NCI-H187 treated with DMSO at 0.1 percent for 48 hours (cell line): ENCODE results near the gene GJD4.

Source experiments
- DNase-seq: peaks from one replicate; lab custom pipeline; 2025; lab: John Stamatoyannopoulos, UW

Gene GJD4

DNA sequence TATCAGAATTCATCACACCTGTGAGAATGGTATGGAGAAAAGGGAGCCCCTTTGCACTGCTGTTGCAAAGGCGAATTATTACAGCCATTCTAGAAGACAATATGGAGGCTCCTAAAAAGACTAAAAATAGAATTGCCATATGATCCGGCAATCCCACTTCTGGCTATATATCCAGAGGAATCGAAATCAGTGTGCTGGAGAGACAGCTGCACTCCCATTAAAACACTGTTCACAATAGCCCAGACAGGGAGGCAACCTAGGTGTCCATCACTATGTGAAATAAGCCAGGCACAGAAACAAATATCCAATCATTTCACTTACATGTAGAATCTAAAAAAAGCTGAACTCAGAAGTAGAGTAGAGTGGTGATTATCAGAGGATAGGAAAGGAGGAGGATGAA lies 26.0 kb upstream of the GJD4 start:
- DNase-seq = no peak

- DNase-seq = no peak
These were observed 25.3 kb upstream of the GJD4 start for GRCh38 chr10:35579726-35580422.

GRCh38 chr10:35580423-35580770 lies 24.7 kb upstream of the GJD4 start:
- no peak for DNase-seq

- no peak for DNase-seq
These were observed 23.5 kb upstream of the GJD4 start for GRCh38 chr10:35581655-35582054.

DNA sequence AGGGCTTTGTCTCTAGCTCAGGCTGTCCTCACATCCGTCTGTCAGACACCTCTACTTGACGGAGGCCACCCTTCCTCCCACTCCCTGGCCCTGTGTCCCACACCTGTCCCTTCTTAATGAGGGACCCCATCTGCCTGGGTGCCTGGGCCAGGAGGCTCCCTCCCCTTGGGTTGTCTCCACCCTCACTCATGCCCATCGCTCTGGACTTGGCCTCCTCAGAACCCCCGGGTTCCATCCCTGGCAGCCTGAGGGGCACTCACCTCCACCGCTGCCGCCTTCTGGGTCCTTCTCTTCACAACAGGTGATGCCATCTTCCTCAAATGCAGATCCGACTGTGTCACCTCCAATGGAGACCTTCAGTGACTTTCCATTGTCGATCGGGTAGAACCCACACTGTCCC lies 20.2 kb upstream of the GJD4 start:
- no peak for DNase-seq

GRCh38 chr10:35585356-35585755 lies 19.8 kb upstream of the GJD4 start:
- DNase-seq = no peak

GRCh38 chr10:35585903-35586535 lies 19.1 kb upstream of the GJD4 start:
- no peak for DNase-seq

- no peak for DNase-seq
These were observed 16.3 kb upstream of the GJD4 start for GRCh38 chr10:35588836-35589235.

DNA sequence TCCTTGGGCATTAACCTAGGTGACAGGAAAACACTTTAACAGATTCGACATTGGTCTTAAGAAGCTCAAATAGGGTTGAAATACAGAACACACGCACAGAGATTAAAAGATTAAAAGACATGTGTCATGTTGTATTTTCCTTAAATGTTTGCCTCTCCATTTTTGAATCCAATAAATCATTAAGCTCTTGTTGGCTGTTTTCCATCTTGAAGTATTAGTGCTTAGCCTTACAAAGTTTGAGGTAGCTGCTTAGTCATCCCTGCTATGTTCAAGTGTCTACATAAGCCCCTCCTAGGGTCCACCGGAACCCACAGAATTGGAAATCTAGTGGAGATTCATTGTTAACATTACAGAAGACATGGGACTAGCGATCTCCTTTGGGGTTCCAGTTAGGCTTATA lies 12.7 kb upstream of the GJD4 start:
- no peak for DNase-seq

DNA sequence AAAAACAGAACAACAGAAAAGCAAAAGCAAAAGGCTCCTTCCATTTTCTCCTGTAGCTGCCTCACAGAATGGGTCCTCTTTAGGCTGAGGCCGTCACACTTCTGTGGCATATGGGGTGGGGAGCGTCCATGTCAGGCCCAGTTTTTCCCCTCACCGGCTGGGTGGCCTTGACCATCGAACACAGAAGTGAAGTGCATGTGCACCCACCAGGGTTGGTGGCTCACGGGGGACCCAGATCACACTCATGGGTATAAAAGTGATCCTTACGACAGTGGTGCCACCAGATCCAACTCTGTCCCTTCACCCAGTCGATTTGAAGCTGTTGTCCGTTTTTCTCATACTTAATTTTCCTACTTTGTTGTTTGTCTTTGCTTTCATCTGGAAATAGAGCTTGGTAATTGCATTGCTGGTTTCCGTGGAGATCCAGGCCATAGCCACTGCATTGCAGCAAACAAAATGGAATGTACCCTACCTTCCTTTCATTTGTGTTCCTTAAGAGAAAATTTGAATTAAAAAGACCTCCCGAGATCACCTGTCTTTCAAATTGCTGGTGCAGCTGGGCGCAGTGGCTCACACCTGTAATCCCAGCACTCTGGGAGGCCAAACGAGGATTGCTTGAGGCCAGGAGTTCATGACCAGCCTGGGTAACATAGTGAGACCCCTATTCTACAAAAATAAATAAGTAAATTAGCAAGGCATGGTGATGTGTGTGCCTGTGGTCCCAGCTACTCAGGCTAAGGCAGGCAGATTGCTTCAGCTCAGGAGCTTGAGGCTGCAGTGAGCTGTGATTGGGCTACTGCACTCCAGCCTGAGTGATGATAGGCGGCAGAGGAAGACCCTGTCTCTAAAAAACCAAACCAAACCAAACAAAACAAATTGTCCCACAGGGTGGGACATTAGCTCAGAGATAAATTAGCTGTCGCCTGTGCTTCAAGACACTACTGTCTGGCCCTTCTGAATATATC lies 10.7 kb upstream of the GJD4 start:
- no peak for DNase-seq

DNA sequence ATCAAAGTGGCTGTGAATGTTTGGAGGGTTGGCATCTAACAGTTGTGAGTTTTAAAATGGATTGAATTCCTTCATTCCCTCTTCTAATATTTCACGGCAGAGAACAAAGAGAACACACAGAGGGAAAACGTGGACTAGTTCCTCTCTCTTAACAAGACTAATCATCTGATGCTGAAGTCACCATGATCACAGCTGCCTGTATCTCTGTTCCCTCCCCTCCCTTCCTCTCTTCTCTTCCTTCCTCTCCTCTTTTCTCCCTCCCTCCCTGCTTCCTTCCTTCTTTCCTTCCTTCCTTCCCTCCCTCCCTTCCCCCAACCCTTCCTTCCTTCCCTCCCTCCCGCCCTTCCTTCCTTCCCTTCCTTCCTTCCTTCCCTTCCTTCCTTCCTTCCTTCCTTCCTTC lies 10.0 kb upstream of the GJD4 start:
- no peak for DNase-seq

DNA sequence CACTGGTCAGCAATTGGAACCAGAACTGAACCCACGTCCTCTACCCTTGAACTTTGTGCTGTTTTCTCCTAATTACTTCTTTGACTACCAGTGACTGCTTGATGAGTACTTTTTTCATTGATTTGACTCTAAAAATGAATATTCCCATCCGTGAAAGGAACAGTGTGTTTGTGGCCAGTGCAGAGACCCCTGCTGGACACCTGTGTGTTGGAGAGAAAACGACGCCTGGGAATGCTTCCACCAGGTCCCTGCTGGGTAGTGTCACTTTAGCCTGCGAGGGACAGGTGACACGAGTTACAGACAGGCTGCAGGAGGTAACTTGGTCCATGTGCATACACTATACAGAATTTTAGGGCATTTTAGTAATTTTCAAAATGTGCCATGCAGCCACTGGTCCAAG lies 6.8 kb upstream of the GJD4 start:
- DNase-seq = no peak

DNA sequence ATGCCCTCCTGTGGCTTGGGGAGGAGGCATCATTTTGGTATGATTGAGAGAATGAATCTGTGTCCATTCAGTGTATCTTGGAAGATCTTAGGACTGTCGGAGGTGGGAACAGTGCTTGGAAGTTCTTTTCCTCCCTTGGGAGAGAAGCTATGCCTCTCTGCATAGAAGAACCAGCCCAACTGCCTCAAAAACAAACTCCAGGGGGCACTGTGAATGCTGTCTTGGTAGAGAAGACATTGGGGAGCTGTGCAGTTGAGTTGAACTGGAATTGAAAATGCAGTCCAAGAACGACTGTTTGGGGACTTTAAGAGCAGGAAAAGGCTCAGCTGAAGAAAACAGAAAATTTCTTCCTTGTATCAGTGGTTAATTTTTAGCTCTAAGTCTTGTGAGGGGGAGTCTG lies 4.9 kb upstream of the GJD4 start:
- DNase-seq = no peak

DNA sequence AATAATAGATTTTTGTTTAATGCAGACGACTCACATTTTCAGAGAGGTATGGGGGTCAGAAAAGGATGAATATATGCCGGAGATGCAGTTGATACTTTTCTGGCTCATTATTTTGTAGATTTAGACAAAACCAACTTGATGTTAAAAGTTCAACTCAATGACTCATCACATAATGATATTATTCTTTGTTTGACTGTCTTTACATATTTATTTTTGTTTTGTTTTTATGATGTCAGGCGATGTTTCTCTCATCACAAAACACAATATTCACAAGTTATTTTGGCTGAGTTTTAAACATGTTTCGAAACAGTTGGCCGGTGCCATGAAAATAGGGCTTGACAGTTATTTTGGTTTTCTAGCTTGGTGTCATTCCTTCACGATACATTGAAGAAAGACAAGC lies 1.3 kb downstream of the GJD4 start:
- DNase-seq = no peak

- no peak for DNase-seq
These were observed 2.6 kb downstream of the GJD4 start for GRCh38 chr10:35607475-35608327.

- no peak for DNase-seq
These were observed 3.2 kb downstream of the GJD4 start for GRCh38 chr10:35608328-35608672.

DNA sequence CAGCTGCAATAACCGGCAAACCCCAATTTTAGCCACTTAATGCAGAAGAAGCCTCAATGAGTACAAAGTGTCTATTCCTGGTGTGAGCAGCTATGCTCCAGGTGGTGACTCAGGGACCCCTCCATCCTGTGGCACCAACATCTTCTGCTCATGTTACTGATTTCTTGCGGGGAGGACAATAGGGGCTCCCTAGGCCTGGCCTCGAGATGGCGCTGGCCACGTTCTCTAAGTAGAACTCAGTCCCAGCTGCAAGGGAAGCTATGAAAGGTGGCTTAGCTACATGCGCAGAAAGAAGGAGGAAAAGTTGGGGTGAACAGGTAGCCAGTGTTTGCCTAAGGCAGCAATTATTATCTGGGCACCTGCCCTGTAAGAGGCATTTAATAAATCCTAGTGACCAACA lies 6.6 kb downstream of the GJD4 start:
- DNase-seq = no peak

- DNase-seq = no peak
These were observed 7.4 kb downstream of the GJD4 start for GRCh38 chr10:35612385-35613106.

GRCh38 chr10:35613107-35613440 lies 7.9 kb downstream of the GJD4 start:
- no peak for DNase-seq

DNA sequence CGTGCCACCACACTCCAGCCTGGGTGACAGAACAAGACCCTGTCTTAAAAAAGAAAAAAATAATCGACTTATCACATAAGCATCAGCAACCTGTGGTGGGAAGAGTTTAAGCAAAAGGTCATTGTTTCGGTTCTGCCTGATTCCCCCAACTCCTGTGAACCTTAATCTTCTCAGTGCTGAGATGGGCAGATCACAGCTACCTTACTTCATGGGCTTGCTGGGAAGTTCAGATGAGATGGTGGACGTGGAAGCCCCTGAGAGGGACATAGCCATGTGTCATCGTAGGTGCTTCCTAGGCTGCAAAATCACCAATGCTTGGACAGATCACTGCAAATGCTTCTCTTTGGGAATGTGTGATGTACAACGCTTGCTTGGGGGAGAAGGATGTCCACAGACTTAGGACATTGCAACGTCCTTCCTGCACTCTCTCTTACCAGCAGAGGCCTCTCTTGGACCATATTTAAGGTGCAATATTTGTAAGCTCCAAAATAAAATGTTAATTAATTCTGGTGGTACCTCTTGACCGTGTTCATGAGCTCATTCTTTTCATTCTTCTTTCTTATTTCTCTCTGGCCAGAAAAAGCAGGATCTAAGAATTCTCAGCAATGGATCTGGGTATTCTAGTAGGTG lies 8.6 kb downstream of the GJD4 start:
- DNase-seq = no peak

DNA sequence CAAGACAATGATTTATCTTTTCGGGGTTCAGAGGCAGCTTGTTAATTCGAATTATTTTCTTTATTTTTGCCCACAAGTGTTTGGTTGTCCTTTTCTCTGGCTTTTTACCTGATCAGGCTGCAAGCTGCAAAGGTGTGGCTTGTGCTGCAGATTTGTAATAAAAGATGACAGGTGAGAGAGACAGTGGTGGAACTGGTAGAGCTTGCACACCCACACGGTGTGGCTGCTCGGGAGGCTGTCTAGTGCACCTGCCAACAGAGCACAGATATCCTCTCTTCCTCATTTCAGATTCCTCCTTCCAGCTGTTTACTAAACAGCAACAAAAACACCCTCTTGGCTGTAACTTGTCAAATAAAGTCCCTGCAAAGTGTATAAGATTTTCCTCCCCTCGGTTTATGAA lies 9.2 kb downstream of the GJD4 start:
- no peak for DNase-seq
